GM12878 (cell line): ENCODE measurements around the gene ATP8A1. TPM values are rescaled to one million over a fixed set of nuclear protein-coding genes. Genes with fewer than 3 reads are reported as not detected.
A peak's percentile ranks its signal among the peaks of the same experiment; 100 is the strongest.

Experiments used
- ATAC-seq: fragments of 200-7000 bp; cut with Tn5 transposase; 3 replicates; pipeline ENCODE4 v1.9.1; 2020; ENCODE audit warnings: mild to moderate bottlenecking, moderate library complexity
- BruUV-seq: library from RNA; stranded (reverse); fragments of 400-500 nt; replicated peaks from 2 replicates; lab custom pipeline; 2021; lab: Mats Ljungman, UMichigan
- CTCF ChIA-PET: fragments of 300-600 bp; sonication (Branson Sonifier 250); formaldehyde crosslinking; extraction: SDS; loops from one replicate; lab custom pipeline; 2021; ENCODE audit warnings: inconsistent platforms; lab: Yijun Ruan, JAX
- POLR2A ChIA-PET: fragments of 350-600 bp; formaldehyde crosslinking; extraction: SDS; loops from one replicate; lab custom pipeline; 2021; ENCODE audit warnings: inconsistent platforms; lab: Charles Lee
- RAD21 ChIA-PET: fragments of 300-600 bp; sonication (Branson Sonifier 250); formaldehyde crosslinking; loops from one replicate; lab custom pipeline; 2023; ENCODE audit warnings: antibody characterized with exemption; ENCODE audit not compliant: unreplicated experiment; lab: Charles Lee
- SMC1A ChIA-PET: fragments of 300-600 bp; sonication (Branson Sonifier 250); formaldehyde crosslinking; loops from one replicate; lab custom pipeline; 2023; ENCODE audit not compliant: unreplicated experiment, uncharacterized antibody; lab: Charles Lee
- DNase-seq: peaks from one replicate; pipeline ENCODE4 v3.0.0-alpha.2; 2011; ENCODE audit warnings: low read depth, low spot score
- FAIRE-seq: peaks from 3 replicates; lab custom pipeline; 2011; peaks lifted over from hg19 to GRCh38; lab: Jason Lieb, UNC
- H2AFZ ChIP-seq: 2 replicates; pipeline ENCODE4 v1.6.0; 2011; ENCODE audit warnings: low read depth, low read length, control low read depth; ENCODE audit not compliant: control insufficient read depth
- H3K27ac ChIP-seq: 2 replicates; pipeline ENCODE4 v1.5.1; 2011; ENCODE audit warnings: control low read depth; ENCODE audit not compliant: control insufficient read depth, insufficient read depth
- H3K27me3 ChIP-seq, 2 experiments: replicated peaks in 1 of 2; 2 replicates each; pipeline versions ENCODE4 v1.6.0 to v1.6.1; 2011; ENCODE audit warnings: low read length in 1 of 2; ENCODE audit not compliant: control insufficient read depth in 2 of 2, insufficient read depth in 2 of 2
- H3K36me3 ChIP-seq, 2 experiments: 2 replicates each; pipeline ENCODE4 v1.5.1; 2011; ENCODE audit warnings: low read length in 1 of 2; ENCODE audit not compliant: control insufficient read depth in 2 of 2, insufficient read depth in 2 of 2
- H3K4me1 ChIP-seq: 2 replicates; pipeline ENCODE4 v1.6.1; 2011; ENCODE audit warnings: mild to moderate bottlenecking, low read length, moderate library complexity, mixed read lengths; ENCODE audit not compliant: control insufficient read depth, insufficient read depth
- H3K4me2 ChIP-seq: 2 replicates; pipeline ENCODE4 v1.6.0; 2011; ENCODE audit warnings: control low read depth; ENCODE audit not compliant: control insufficient read depth, insufficient read depth
- H3K4me3 ChIP-seq: fragments of 200-600 bp; sonication (generic); 2 replicates; pipeline ENCODE4 v1.5.1; 2016
- H3K79me2 ChIP-seq: 2 replicates; pipeline ENCODE4 v1.6.0; 2011; ENCODE audit warnings: low read length; ENCODE audit not compliant: control insufficient read depth, insufficient read depth
- H3K9ac ChIP-seq: 2 replicates; pipeline ENCODE4 v1.8.0; 2011; ENCODE audit warnings: low read length, control low read depth, mixed read lengths; ENCODE audit not compliant: control insufficient read depth, insufficient read depth
- H3K9me3 ChIP-seq: replicated peaks from 3 replicates; pipeline ENCODE4 v1.5.1; 2011; ENCODE audit warnings: mild to moderate bottlenecking, low read length; ENCODE audit not compliant: control insufficient read depth, insufficient read depth
- H4K20me1 ChIP-seq: 2 replicates; pipeline ENCODE4 v1.6.0; 2011; ENCODE audit not compliant: control insufficient read depth, insufficient read depth
- BMI1 ChIP-seq: fragments of 450-650 bp; IDR thresholded peaks from 2 replicates; pipeline ENCODE4 v1.6.1; 2016; ENCODE audit warnings: mild to moderate bottlenecking, moderate library complexity, borderline replicate concordance
- EP300 ChIP-seq, 2 experiments: fragments of 150-350 bp in 1 of 2; IDR thresholded peaks; 2 replicates each; pipeline ENCODE4 v1.6.1; 2011 to 2012; ENCODE audit warnings: low read depth in 2 of 2, low read length in 2 of 2, borderline replicate concordance in 1 of 2, improper control_type of control experiment in 1 of 2, inconsistent platforms in 1 of 2; ENCODE audit not compliant: control insufficient read depth in 1 of 2
- FOS ChIP-seq: IDR thresholded peaks from 3 replicates; pipeline ENCODE4 v1.6.1; 2011; ENCODE audit warnings: borderline replicate concordance; ENCODE audit not compliant: insufficient read length; ENCODE audit errors: extremely low read depth
- GATAD2B ChIP-seq: fragments of 450-650 bp; conservative IDR thresholded peaks from 2 replicates; pipeline ENCODE4 v1.6.1; 2017; ENCODE audit warnings: low read depth, mild to moderate bottlenecking, moderate library complexity
- MEF2B ChIP-seq: fragments of 450-650 bp; IDR thresholded peaks from 2 replicates; pipeline ENCODE4 v1.6.1; 2018; ENCODE audit warnings: mild to moderate bottlenecking, moderate library complexity; ENCODE audit not compliant: partially characterized antibody, poor library complexity, severe bottlenecking
- NFXL1 ChIP-seq: fragments of 450-650 bp; IDR thresholded peaks from 2 replicates; pipeline ENCODE4 v1.6.1; 2017; ENCODE audit warnings: antibody characterized with exemption, mild to moderate bottlenecking, borderline replicate concordance
- NKRF ChIP-seq: fragments of 450-650 bp; conservative IDR thresholded peaks from 2 replicates; pipeline ENCODE4 v1.6.1; 2017; ENCODE audit warnings: mild to moderate bottlenecking, moderate library complexity
- NR2F1 ChIP-seq: fragments of 450-650 bp; conservative IDR thresholded peaks from 2 replicates; pipeline ENCODE4 v1.6.1; 2017; ENCODE audit warnings: mild to moderate bottlenecking
- PAX5 ChIP-seq: IDR thresholded peaks from 2 replicates; pipeline ENCODE4 v1.6.1; 2011; ENCODE audit warnings: low read depth, low read length, borderline replicate concordance
- POLR2AphosphoS2 ChIP-seq: IDR thresholded peaks from 2 replicates; pipeline ENCODE4 v1.6.1; 2011; ENCODE audit warnings: low read depth, mild to moderate bottlenecking, low read length, improper control_type of control experiment, moderate library complexity
- RAD51 ChIP-seq: fragments of 450-650 bp; IDR thresholded peaks from 2 replicates; pipeline ENCODE4 v1.6.1; 2016; ENCODE audit warnings: moderate library complexity, mild to moderate bottlenecking, inconsistent platforms
- RFX5 ChIP-seq: IDR thresholded peaks from 2 replicates; pipeline ENCODE4 v1.6.1; 2011; ENCODE audit warnings: low read depth, low read length, improper control_type of control experiment
- SMAD5 ChIP-seq: IDR thresholded peaks from 2 replicates; pipeline ENCODE4 v1.6.1; 2016; ENCODE audit warnings: antibody characterized with exemption, low read depth
- SRF ChIP-seq, 2 experiments: IDR thresholded peaks; 2 replicates each; pipeline ENCODE4 v1.6.1; 2011; ENCODE audit warnings: low read depth in 2 of 2, low read length in 2 of 2, mild to moderate bottlenecking in 1 of 2, moderate library complexity in 1 of 2
- TARDBP ChIP-seq: IDR thresholded peaks from 2 replicates; pipeline ENCODE4 v1.6.1; 2016; ENCODE audit warnings: borderline replicate concordance
- USF2 ChIP-seq: IDR thresholded peaks from 2 replicates; pipeline ENCODE4 v1.6.1; 2011; ENCODE audit warnings: low read depth, low read length, improper control_type of control experiment, borderline replicate concordance
- ZNF592 ChIP-seq: fragments of 450-650 bp; IDR thresholded peaks from 2 replicates; pipeline ENCODE4 v1.6.1; 2017; ENCODE audit warnings: mild to moderate bottlenecking, moderate library complexity
- WGBS: methylation state at CpG from one replicate; pipeline ENCODE4 v1.1.6; 2016; ENCODE audit warnings: low lambda C conversion rate; ENCODE audit not compliant: insufficient replicate concordance, insufficient coverage; ENCODE audit errors: missing lambda C conversion rate; 5-methylcytosine and 5-hydroxymethylcytosine counted together
- in situ Hi-C: fragments of 300-500 bp; cut with MboI; formaldehyde crosslinking; loops from 9 replicates; pipeline ENCODE4 v1.14.3; 2018; ENCODE audit warnings: mixed read lengths
- intact Hi-C: fragments of 100-400 bp; cut with micrococcal nuclease; formaldehyde crosslinking; loops from one replicate; pipeline ENCODE4 v1.14.2; 2022; ENCODE audit not compliant: unreplicated experiment
- polyA plus RNA-seq, 11 experiments: library from polyadenylated mRNA; depleted of rRNA in 4 of 11; unstranded in 6 of 11; stranded (reverse) in 5 of 11; fragments of >200 nt; fragmentation: Nextera tagmentation in 4 of 11; fragmentation: Illumina TruSeq in 1 of 11; extraction: Ambion mirVana in 4 of 11; extraction: Trizol in 1 of 11; gene quantifications; 1 replicate in 1 of 11; 2 replicates in 10 of 11; pipeline versions ENCODE4 v1.2.1 to v1.2.3, GENCODE V29; 2011 to 2016; ENCODE audit warnings: inconsistent platforms in 2 of 11, missing spikeins in 2 of 11, low read depth in 1 of 11
- total RNA-seq, 4 experiments: library from RNA; depleted of rRNA in 3 of 4; stranded (reverse); fragments of >200 nt in 3 of 4; fragmentation: Illumina TruSeq in 1 of 4; extraction: Trizol in 1 of 4; gene quantifications; 2 replicates each; pipeline versions ENCODE4 v1.2.1 to v1.2.3, GENCODE V29; 2013 to 2021

ATP8A1 gene
- total and polyA plus RNA-seq, 10 of the 15 experiments (the other 5 are each of a cell fraction or from before 2014, with no cell fraction given), result 9.0 to 116 (median 37.3) TPM

- intact Hi-C loops (loop anchor here (10.0 kb wide), 1 partner anchor 473 kb away; no protein-coding TSS in a partner anchor), in situ Hi-C loops (no loop called here)
- WGBS, result 100% methylated on average over 2 of the region's 2 CpGs
- ATAC-seq (no peak), FAIRE-seq (no peak), DNase-seq (no peak)
- H4K20me1 ChIP-seq, result no peaks in the 10 kb centered on the region
- H3K27ac ChIP-seq, result 0 out of 2 replicates have a peak overlapping the region, but pooled peaks have one; percentile 9
- peaks cover 16% of the 10 kb centered on the region for H3K4me1 ChIP-seq
- H3K27me3 ChIP-seq, result no peaks in the 10 kb centered on the region; a peak in 2 of 4 replicates
- ChIA-PET CTCF (interaction anchor here (0.8 to 2.1 kb wide), 6 partner anchors 9 to 111 kb away, joined by 3 to 7 read pairs (median 3); no protein-coding TSS in a partner anchor), RAD21 (interaction anchor here (0.6 to 1.1 kb wide), 3 partner anchors 10 to 133 kb away, joined by 3 to 4 read pairs (median 3); no protein-coding TSS in a partner anchor), POLR2A (no interaction called here), SMC1A (interaction anchor here (1.4 kb wide), 1 partner anchor 109 kb away, joined by 4 read pairs; no protein-coding TSS in a partner anchor)
- no peaks in the 10 kb centered on the region for H3K36me3 ChIP-seq
- H3K4me3 ChIP-seq, result no peak overlapping the region
- H3K9me3 ChIP-seq, result no peaks in the 10 kb centered on the region; the same call in 2 of the 3 replicates
- 0 out of 2 replicates have a peak overlapping the region, but pooled peaks have one; percentile 13 for H2AFZ ChIP-seq
- no peak overlapping the region; the same call in 1 of the 2 replicates for H3K4me2 ChIP-seq
- H3K79me2 ChIP-seq, result no peaks in the 10 kb centered on the region
- H3K9ac ChIP-seq, result no peak overlapping the region
- BruUV-seq, result no TSS peak
- TF ChIP-seq RAD51 (no peak), EP300 (IDR thresholded peaks at IDR 0.05; ENCODE audit: borderline replicate concordance in 1 of 2, control insufficient read depth in 1 of 2, low read depth in 2 of 2, low read length in 2 of 2) (no peak), FOS (no peak), BMI1 (no peak), TARDBP (no peak), ZNF592 (no peak), SMAD5 (no peak), POLR2AphosphoS2 (no peak), RFX5 (no peak), SRF (IDR thresholded peaks at IDR 0.05; ENCODE audit: low read depth in 2 of 2, low read length in 2 of 2) (no peak), MEF2B (no peak), USF2 (no peak), NFXL1 (no peak), GATAD2B (no peak), NKRF (no peak), NR2F1 (no peak), PAX5 (no peak)
These were observed 265.6 kb downstream of the ATP8A1 start for GRCh38 chr4:42391355-42391664.
